GM19240 (cell line): ENCODE measurements around the gene SPRR2F.

ENCODE experiments used
- DNase-seq: peaks from one replicate; pipeline ENCODE4 v3.0.0; 2011; ENCODE audit warnings: low spot score; ENCODE audit not compliant: insufficient read length

Gene SPRR2F

GRCh38 chr1:153072806-153073726, 40.2 kb downstream of the SPRR2F start:
- DNase-seq = no peak

- DNase-seq = no peak
These were observed 41.8 kb downstream of the SPRR2F start, which contains the start of gene SPRR2B for GRCh38 chr1:153071511-153071910. SPRR2B (minus strand) TSS chr1:153071611; CDS start chr1:153070839, 772 bp downstream.

- no peak for DNase-seq
These were observed 43.1 kb downstream of the SPRR2F start for GRCh38 chr1:153070243-153070642.
